IPS-15b (cell line): ENCODE measurements around the gene RASSF4.

Source experiments
- H3K27me3 ChIP-seq: one replicate; pipeline ENCODE4 v1.6.1; 2013; ENCODE audit warnings: low read length; ENCODE audit not compliant: control insufficient read depth, insufficient read depth
- H3K36me3 ChIP-seq: one replicate; pipeline ENCODE4 v1.6.1; 2013; ENCODE audit warnings: low read length; ENCODE audit not compliant: control insufficient read depth, insufficient read depth
- H3K4me1 ChIP-seq: one replicate; pipeline ENCODE4 v1.6.1; 2013; ENCODE audit warnings: mild to moderate bottlenecking, low read length; ENCODE audit not compliant: control insufficient read depth, insufficient read depth
- H3K4me3 ChIP-seq: one replicate; pipeline ENCODE4 v1.5.1; 2013; ENCODE audit warnings: low read depth, low read length
- H3K9ac ChIP-seq: one replicate; pipeline ENCODE4 v1.6.1; 2013; ENCODE audit warnings: low read depth, mild to moderate bottlenecking, low read length
- H3K9me3 ChIP-seq: one replicate; pipeline ENCODE4 v1.6.1; 2013; ENCODE audit warnings: mild to moderate bottlenecking, low read length; ENCODE audit not compliant: control insufficient read depth, insufficient read depth

Gene RASSF4

GRCh38 chr10:44983066-44983894 lies 23.7 kb downstream of the RASSF4 start:
- Histone ChIP-seq H3K9me3 (no peaks in the 10 kb centered on the region), H3K36me3 (no peaks in the 10 kb centered on the region), H3K9ac (no peak overlapping the region), H3K4me1 (peaks cover 41% of the 10 kb centered on the region), H3K27me3 (no peaks in the 10 kb centered on the region), H3K4me3 (no peak overlapping the region)

- Histone ChIP-seq H3K4me1 (peaks cover 38% of the 10 kb centered on the region), H3K4me3 (no peak overlapping the region), H3K9me3 (no peaks in the 10 kb centered on the region), H3K36me3 (no peaks in the 10 kb centered on the region), H3K9ac (no peak overlapping the region), H3K27me3 (no peaks in the 10 kb centered on the region)
Measured at GRCh38 chr10:44983895-44984278, 24.3 kb downstream of the RASSF4 start.

GRCh38 chr10:44984671-44985101 lies 25.1 kb downstream of the RASSF4 start:
- Histone ChIP-seq H3K9ac (no peak overlapping the region), H3K4me3 (no peak overlapping the region), H3K9me3 (no peaks in the 10 kb centered on the region), H3K27me3 (no peaks in the 10 kb centered on the region), H3K4me1 (peaks cover 38% of the 10 kb centered on the region), H3K36me3 (no peaks in the 10 kb centered on the region)

- Histone ChIP-seq H3K9ac (no peak overlapping the region), H3K27me3 (no peaks in the 10 kb centered on the region), H3K36me3 (no peaks in the 10 kb centered on the region), H3K9me3 (no peaks in the 10 kb centered on the region), H3K4me1 (peaks cover 37% of the 10 kb centered on the region), H3K4me3 (no peak overlapping the region)
Measured at GRCh38 chr10:44985175-44985681, 25.6 kb downstream of the RASSF4 start.

GRCh38 chr10:44986179-44986578 lies 26.6 kb downstream of the RASSF4 start:
- Histone ChIP-seq H3K4me3 (no peak overlapping the region), H3K27me3 (no peaks in the 10 kb centered on the region), H3K36me3 (no peaks in the 10 kb centered on the region), H3K9me3 (no peaks in the 10 kb centered on the region), H3K9ac (no peak overlapping the region), H3K4me1 (peaks cover 38% of the 10 kb centered on the region)

- H3K27me3 ChIP-seq: no peaks in the 10 kb centered on the region
- no peaks in the 10 kb centered on the region for H3K36me3 ChIP-seq
- H3K4me3 ChIP-seq: no peak overlapping the region
- H3K9me3 ChIP-seq: no peaks in the 10 kb centered on the region
- H3K9ac ChIP-seq: no peak overlapping the region
- H3K4me1 ChIP-seq: peaks cover 42% of the 10 kb centered on the region
Measured at GRCh38 chr10:44986670-44987069, 27.1 kb downstream of the RASSF4 start.

- Histone ChIP-seq H3K27me3 (no peaks in the 10 kb centered on the region), H3K4me3 (no peak overlapping the region), H3K9me3 (no peaks in the 10 kb centered on the region), H3K4me1 (peaks cover 42% of the 10 kb centered on the region), H3K36me3 (no peaks in the 10 kb centered on the region), H3K9ac (no peak overlapping the region)
Measured at GRCh38 chr10:44988957-44989585, 29.5 kb downstream of the RASSF4 start.

- H3K4me3 ChIP-seq: no peak overlapping the region
- no peak overlapping the region for H3K9ac ChIP-seq
- H3K27me3 ChIP-seq: no peaks in the 10 kb centered on the region
- H3K9me3 ChIP-seq: no peaks in the 10 kb centered on the region
- H3K36me3 ChIP-seq: no peaks in the 10 kb centered on the region
- peaks cover 44% of the 10 kb centered on the region for H3K4me1 ChIP-seq
Measured at GRCh38 chr10:44989597-44990301, 30.1 kb downstream of the RASSF4 start.

GRCh38 chr10:44990302-44990655 lies 30.7 kb downstream of the RASSF4 start:
- Histone ChIP-seq H3K36me3 (no peaks in the 10 kb centered on the region), H3K27me3 (no peaks in the 10 kb centered on the region), H3K4me3 (no peak overlapping the region), H3K9me3 (no peaks in the 10 kb centered on the region), H3K9ac (no peak overlapping the region), H3K4me1 (peaks cover 43% of the 10 kb centered on the region)

- no peaks in the 10 kb centered on the region for H3K36me3 ChIP-seq
- H3K4me3 ChIP-seq: no peak overlapping the region
- no peaks in the 10 kb centered on the region for H3K9me3 ChIP-seq
- no peaks in the 10 kb centered on the region for H3K27me3 ChIP-seq
- H3K9ac ChIP-seq: no peak overlapping the region
- H3K4me1 ChIP-seq: peaks cover 37% of the 10 kb centered on the region
Measured at GRCh38 chr10:44990965-44991364, 31.4 kb downstream of the RASSF4 start.

- H3K36me3 ChIP-seq: no peaks in the 10 kb centered on the region
- H3K9me3 ChIP-seq: no peaks in the 10 kb centered on the region
- H3K27me3 ChIP-seq: no peaks in the 10 kb centered on the region
- no peak overlapping the region for H3K4me3 ChIP-seq
- H3K4me1 ChIP-seq: peaks cover 31% of the 10 kb centered on the region
- no peak overlapping the region for H3K9ac ChIP-seq
Measured at GRCh38 chr10:44991571-44991970, 32.0 kb downstream of the RASSF4 start.
